Endothelial cell of umbilical vein (primary cell): ENCODE data around the gene LARGE1. TPM values are rescaled to one million over a fixed set of nuclear protein-coding genes. Genes with fewer than 3 reads are reported as not detected.

ENCODE experiments used
- BruUV-seq: library from RNA; stranded (reverse); fragments of 400-500 nt; replicated peaks from 2 replicates; lab custom pipeline; 2021; lab: Mats Ljungman, UMichigan
- CTCF ChIA-PET: fragments of 300-600, 350-600 bp; sonication (Branson Sonifier 250); formaldehyde crosslinking; loops from one replicate; lab custom pipeline; 2021; ENCODE audit warnings: antibody characterized with exemption, inconsistent platforms; lab: Charles Lee
- POLR2A ChIA-PET: fragments of 300-600, 350-600 bp; sonication (Branson Sonifier 250); formaldehyde crosslinking; loops from one replicate; lab custom pipeline; 2021; ENCODE audit warnings: antibody characterized with exemption, inconsistent platforms; lab: Charles Lee
- DNase-seq: peaks from one replicate; pipeline ENCODE4 v3.0.0-alpha.2; 2011; ENCODE audit warnings: low read depth, low spot score
- FAIRE-seq: peaks from 2 replicates; lab custom pipeline; 2011; peaks lifted over from hg19 to GRCh38; lab: Jason Lieb, UNC
- H2AFZ ChIP-seq: 2 replicates; pipeline ENCODE4 v1.6.0; 2012; ENCODE audit warnings: low read depth, low read length, control low read depth, inconsistent platforms
- H3K27ac ChIP-seq: 2 replicates; pipeline ENCODE4 v1.5.1; 2011; ENCODE audit warnings: low read depth, mild to moderate bottlenecking, control low read depth, low read length, moderate library complexity; ENCODE audit not compliant: insufficient read depth
- H3K27me3 ChIP-seq, 2 experiments: 2 replicates each; pipeline versions ENCODE4 v1.6.0 to v1.6.1; 2011; ENCODE audit warnings: low read length in 2 of 2, mixed read lengths in 1 of 2; ENCODE audit not compliant: control insufficient read depth in 2 of 2, insufficient read depth in 2 of 2
- H3K36me3 ChIP-seq, 2 experiments: 2 replicates in 1 of 2; 3 replicates in 1 of 2; pipeline ENCODE4 v1.5.1; 2011; ENCODE audit warnings: low read length in 2 of 2, mild to moderate bottlenecking in 1 of 2, moderate library complexity in 1 of 2; ENCODE audit not compliant: control insufficient read depth in 2 of 2, insufficient read depth in 2 of 2; ENCODE audit errors: extremely low read depth in 1 of 2
- H3K4me1 ChIP-seq: 3 replicates; pipeline ENCODE4 v1.5.1; 2011; ENCODE audit warnings: mild to moderate bottlenecking, low read length; ENCODE audit not compliant: control insufficient read depth, insufficient read depth; ENCODE audit errors: extremely low read depth
- H3K4me2 ChIP-seq: 2 replicates; pipeline ENCODE4 v1.6.1; 2011; ENCODE audit warnings: low read length, control low read depth, mixed read lengths; ENCODE audit not compliant: insufficient read depth
- H3K4me3 ChIP-seq, 3 experiments: fragments of 200-600 bp in 1 of 3; sonication (generic), shearing (Covaris generic) in 1 of 3; replicated peaks in 1 of 3; 2 replicates each; pipeline ENCODE4 v1.5.1; 2011 to 2016; ENCODE audit warnings: control low read depth in 3 of 3, low read length in 3 of 3, mild to moderate bottlenecking in 2 of 3, inconsistent platforms in 1 of 3, low read depth in 1 of 3, moderate library complexity in 1 of 3; ENCODE audit not compliant: insufficient read depth in 1 of 3
- H3K79me2 ChIP-seq: 2 replicates; pipeline ENCODE4 v1.6.0; 2012; ENCODE audit warnings: low read length, inconsistent platforms; ENCODE audit not compliant: control insufficient read depth, insufficient read depth
- H3K9ac ChIP-seq: replicated peaks from 2 replicates; pipeline ENCODE3; 2011; ENCODE audit warnings: low read length, control low read depth; ENCODE audit not compliant: insufficient read depth; ENCODE audit errors: extremely low read depth
- H3K9me1 ChIP-seq: replicated peaks from 3 replicates; pipeline ENCODE4 v1.6.0; 2011; ENCODE audit warnings: mild to moderate bottlenecking, low read length; ENCODE audit not compliant: control insufficient read depth, insufficient read depth; ENCODE audit errors: extremely low read depth
- H3K9me3 ChIP-seq: replicated peaks from 2 replicates; pipeline ENCODE4 v1.5.1; 2012; ENCODE audit warnings: low read length, inconsistent platforms; ENCODE audit not compliant: control insufficient read depth, insufficient read depth
- H4K20me1 ChIP-seq: replicated peaks from 2 replicates; pipeline ENCODE3; 2011; ENCODE audit warnings: mild to moderate bottlenecking, low read length; ENCODE audit not compliant: control insufficient read depth, insufficient read depth; ENCODE audit errors: extremely low read depth
- POLR2A ChIP-seq: IDR thresholded peaks from 2 replicates; pipeline ENCODE4 v1.6.1; 2012; ENCODE audit warnings: low read depth, mild to moderate bottlenecking, control low read depth, low read length
- POLR2AphosphoS5 ChIP-seq: IDR thresholded peaks from 2 replicates; pipeline ENCODE4 v1.6.1; 2012; ENCODE audit warnings: low read depth, mild to moderate bottlenecking, control low read depth, low read length, moderate library complexity; ENCODE audit not compliant: insufficient read depth
- dilution Hi-C: fragments of 300-500 bp; cut with MboI; formaldehyde crosslinking; loops from one replicate; pipeline ENCODE4 v1.15.0; 2019; ENCODE audit warnings: low sequenced_read_pairs; ENCODE audit not compliant: extremely low pct_ligation_motif_present
- intact Hi-C: fragments of 100-400 bp; cut with micrococcal nuclease; formaldehyde crosslinking; loops from one replicate; pipeline ENCODE4 v1.10.0; 2022
- polyA plus RNA-seq, 4 experiments: library from polyadenylated mRNA; depleted of rRNA in 3 of 4; stranded (reverse) in 3 of 4; unstranded in 1 of 4; fragments of >200 nt; gene quantifications; 2 replicates each; pipeline versions ENCODE4 v1.2.1 to v1.2.3, GENCODE V29; 2011 to 2012; ENCODE audit warnings: missing spikeins in 1 of 4
- total RNA-seq: library from RNA; stranded (reverse); gene quantifications from 2 replicates; pipeline ENCODE4 v1.2.3, GENCODE V29; 2021
- TF ChIP-seq, protein P1 (sequence below), 2 donors: IDR thresholded peaks; 1 replicate in 1 of 2; 2 replicates in 1 of 2; pipeline ENCODE4 v1.5.1; 2011; ENCODE audit warnings: low read length in 2 of 2, mild to moderate bottlenecking in 2 of 2, moderate library complexity in 2 of 2, control low read depth in 1 of 2, inconsistent platforms in 1 of 2, low read depth in 1 of 2; ENCODE audit not compliant: insufficient read depth in 1 of 2; ENCODE audit errors: extremely low read depth in 1 of 2
- TF ChIP-seq, protein P2 (sequence below): IDR thresholded peaks from 2 replicates; pipeline ENCODE4 v1.6.1; 2011; ENCODE audit not compliant: insufficient read depth, insufficient read length

Gene LARGE1
- total and polyA plus RNA-seq, 2 donors (not counting 3 experiments of a cell fraction or from before 2014, with no cell fraction given), result 0.95 to 4.4 TPM

DNA sequence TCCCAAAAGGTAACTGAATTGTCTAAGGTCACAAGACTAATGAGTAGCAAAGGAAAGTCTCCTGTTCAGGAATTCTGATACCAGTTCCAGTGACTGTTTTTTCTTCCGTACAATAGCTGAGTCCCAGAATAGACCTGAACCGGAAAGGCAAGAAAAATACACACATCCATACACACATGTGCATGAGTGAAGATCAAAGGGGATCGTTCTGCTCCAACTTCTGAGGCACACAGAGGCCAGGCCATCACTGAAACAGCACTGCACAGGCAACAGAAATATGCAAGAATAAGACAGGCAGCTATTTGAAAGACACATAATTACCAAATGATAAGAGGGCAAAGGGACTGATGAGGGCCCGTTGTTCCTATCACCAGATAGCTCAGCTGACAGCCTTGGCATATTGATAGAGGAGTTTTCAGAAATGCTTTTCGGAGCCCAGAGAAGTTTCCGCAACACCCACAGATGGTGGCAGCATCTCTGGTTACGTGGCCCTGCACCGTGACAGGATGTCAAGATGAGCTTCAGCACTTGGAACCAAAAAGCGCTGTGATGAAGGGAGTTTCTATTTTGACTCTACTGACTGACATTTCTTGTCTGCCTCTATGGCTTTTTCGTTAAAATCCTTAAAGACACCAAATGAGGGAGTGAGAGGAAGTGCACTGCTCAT, 280.6 kb downstream of the LARGE1 start:
- intact Hi-C loops, result no loop called here
- H3K4me2 ChIP-seq, result no peak overlapping the region
- no peaks in the 10 kb centered on the region for H3K9me1 ChIP-seq
- H3K79me2 ChIP-seq, result no peaks in the 10 kb centered on the region
- H4K20me1 ChIP-seq, result no peaks in the 10 kb centered on the region
- dilution Hi-C loops, result no loop called here
- POLR2A ChIA-PET, result no interaction called here
- no peak overlapping the region for H3K4me3 ChIP-seq
- H3K27me3 ChIP-seq, result no peaks in the 10 kb centered on the region
- H2AFZ ChIP-seq, result no peak overlapping the region
- no peak for FAIRE-seq
- CTCF ChIA-PET, result no interaction called here
- no TSS peak for BruUV-seq
- H3K9me3 ChIP-seq, result peaks cover 4% of the 10 kb centered on the region
- H3K4me1 ChIP-seq, result no peaks in the 10 kb centered on the region
- no peak overlapping the region for H3K27ac ChIP-seq
- no peak overlapping the region for H3K9ac ChIP-seq
- no peaks in the 10 kb centered on the region for H3K36me3 ChIP-seq
- no peak for DNase-seq
- TF ChIP-seq, protein P1, sequence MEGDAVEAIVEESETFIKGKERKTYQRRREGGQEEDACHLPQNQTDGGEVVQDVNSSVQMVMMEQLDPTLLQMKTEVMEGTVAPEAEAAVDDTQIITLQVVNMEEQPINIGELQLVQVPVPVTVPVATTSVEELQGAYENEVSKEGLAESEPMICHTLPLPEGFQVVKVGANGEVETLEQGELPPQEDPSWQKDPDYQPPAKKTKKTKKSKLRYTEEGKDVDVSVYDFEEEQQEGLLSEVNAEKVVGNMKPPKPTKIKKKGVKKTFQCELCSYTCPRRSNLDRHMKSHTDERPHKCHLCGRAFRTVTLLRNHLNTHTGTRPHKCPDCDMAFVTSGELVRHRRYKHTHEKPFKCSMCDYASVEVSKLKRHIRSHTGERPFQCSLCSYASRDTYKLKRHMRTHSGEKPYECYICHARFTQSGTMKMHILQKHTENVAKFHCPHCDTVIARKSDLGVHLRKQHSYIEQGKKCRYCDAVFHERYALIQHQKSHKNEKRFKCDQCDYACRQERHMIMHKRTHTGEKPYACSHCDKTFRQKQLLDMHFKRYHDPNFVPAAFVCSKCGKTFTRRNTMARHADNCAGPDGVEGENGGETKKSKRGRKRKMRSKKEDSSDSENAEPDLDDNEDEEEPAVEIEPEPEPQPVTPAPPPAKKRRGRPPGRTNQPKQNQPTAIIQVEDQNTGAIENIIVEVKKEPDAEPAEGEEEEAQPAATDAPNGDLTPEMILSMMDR (IDR thresholded peaks at IDR 0.05; ENCODE audit: extremely low read depth in 1 of 2, insufficient read depth in 1 of 2, low read depth in 1 of 2, low read length in 2 of 2), result no peak
- no peak for TF ChIP-seq POLR2AphosphoS5

DNA sequence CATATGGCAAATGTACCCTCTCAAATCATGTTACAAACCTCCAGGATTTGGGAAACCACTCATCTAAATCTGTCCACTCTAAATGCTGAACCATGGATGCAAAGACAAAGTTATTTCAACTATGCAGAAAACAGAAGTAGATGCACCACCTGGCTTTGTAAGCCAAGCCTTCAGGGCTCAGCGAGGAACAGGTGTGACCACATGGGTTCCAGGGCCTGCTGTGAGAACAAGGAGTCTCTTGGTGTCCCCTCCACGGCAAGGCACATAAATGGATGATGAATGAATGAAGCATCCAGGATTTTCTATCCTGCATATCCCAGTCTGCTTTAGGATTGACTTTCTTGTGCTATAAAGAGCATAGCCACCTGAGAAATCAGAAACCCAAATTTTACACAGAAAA, 284.5 kb downstream of the LARGE1 start:
- DNase-seq (no peak), FAIRE-seq (no peak)
- Histone ChIP-seq H3K9me1 (no peaks in the 10 kb centered on the region), H3K4me1 (no peaks in the 10 kb centered on the region), H3K9me3 (peaks cover 9% of the 10 kb centered on the region), H4K20me1 (no peaks in the 10 kb centered on the region), H3K9ac (no peak overlapping the region), H3K36me3 (no peaks in the 10 kb centered on the region), H3K4me3 (no peak overlapping the region), H3K4me2 (no peak overlapping the region), H2AFZ (no peak overlapping the region), H3K79me2 (no peaks in the 10 kb centered on the region), H3K27me3 (no peaks in the 10 kb centered on the region), H3K27ac (no peak overlapping the region)
- TF ChIP-seq, protein P2, sequence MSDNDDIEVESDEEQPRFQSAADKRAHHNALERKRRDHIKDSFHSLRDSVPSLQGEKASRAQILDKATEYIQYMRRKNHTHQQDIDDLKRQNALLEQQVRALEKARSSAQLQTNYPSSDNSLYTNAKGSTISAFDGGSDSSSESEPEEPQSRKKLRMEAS, result no peak
- no peak for TF ChIP-seq POLR2A
- CTCF ChIA-PET, result no interaction called here
- BruUV-seq, result no TSS peak
- intact Hi-C loops, result no loop called here
- dilution Hi-C loops, result no loop called here
- POLR2A ChIA-PET, result no interaction called here
